ENCODE data around the gene CBFA2T3.

DNA sequence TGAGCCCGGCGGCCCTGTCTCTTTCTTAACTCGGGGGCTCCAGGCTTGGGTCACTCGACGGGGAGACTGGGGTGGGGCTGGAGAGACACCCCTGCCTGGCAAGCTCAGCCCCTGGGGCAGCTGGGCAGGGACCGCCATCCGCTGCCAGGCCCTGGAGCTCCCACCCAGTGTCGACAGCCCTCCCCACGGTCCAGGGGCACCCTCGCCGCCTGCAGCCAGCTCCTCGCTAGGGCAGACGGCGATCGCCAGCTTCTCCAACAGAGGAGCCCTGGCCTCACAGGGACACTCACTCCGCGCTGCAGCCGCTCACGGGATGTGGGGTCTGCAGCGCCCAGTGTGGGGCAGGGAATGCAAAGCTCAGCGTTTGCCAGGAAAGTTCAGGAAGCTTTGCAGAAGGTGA lies 149.3 kb downstream of the CBFA2T3 start:
- TF ChIP-seq, protein P1, sequence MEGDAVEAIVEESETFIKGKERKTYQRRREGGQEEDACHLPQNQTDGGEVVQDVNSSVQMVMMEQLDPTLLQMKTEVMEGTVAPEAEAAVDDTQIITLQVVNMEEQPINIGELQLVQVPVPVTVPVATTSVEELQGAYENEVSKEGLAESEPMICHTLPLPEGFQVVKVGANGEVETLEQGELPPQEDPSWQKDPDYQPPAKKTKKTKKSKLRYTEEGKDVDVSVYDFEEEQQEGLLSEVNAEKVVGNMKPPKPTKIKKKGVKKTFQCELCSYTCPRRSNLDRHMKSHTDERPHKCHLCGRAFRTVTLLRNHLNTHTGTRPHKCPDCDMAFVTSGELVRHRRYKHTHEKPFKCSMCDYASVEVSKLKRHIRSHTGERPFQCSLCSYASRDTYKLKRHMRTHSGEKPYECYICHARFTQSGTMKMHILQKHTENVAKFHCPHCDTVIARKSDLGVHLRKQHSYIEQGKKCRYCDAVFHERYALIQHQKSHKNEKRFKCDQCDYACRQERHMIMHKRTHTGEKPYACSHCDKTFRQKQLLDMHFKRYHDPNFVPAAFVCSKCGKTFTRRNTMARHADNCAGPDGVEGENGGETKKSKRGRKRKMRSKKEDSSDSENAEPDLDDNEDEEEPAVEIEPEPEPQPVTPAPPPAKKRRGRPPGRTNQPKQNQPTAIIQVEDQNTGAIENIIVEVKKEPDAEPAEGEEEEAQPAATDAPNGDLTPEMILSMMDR (conservative IDR thresholded peaks at IDR 0.05; ENCODE audit: low read length) = no peak
- no peak for TF ChIP-seq EZH2phosphoT487 (IDR thresholded peaks at IDR 0.05; ENCODE audit: borderline replicate concordance)

Measured in Loucy (cell line).